GM23338 (cell line): Measurements from ENCODE around the gene CPNE1. TPM values are rescaled to one million over a fixed set of nuclear protein-coding genes. Genes with fewer than 3 reads are reported as not detected.

Experiments used
- ATAC-seq: fragments of 200-7000 bp; cut with Tn5 transposase; 3 replicates; pipeline ENCODE4 v1.9.1; 2020
- DNase-seq: peaks from one replicate; pipeline ENCODE4 v3.0.0-alpha.2; 2015; ENCODE audit warnings: low spot score
- H2AFZ ChIP-seq: fragments of 200-600 bp; sonication (generic); 2 replicates; pipeline ENCODE4 v1.8.0; 2016; ENCODE audit warnings: antibody characterized with exemption, mild to moderate bottlenecking, moderate library complexity
- H3F3A ChIP-seq: fragments of 200-600 bp; sonication (generic); replicated peaks from 2 replicates; pipeline ENCODE4 v1.8.0; 2017; ENCODE audit warnings: antibody characterized with exemption, mixed run types, low read depth
- H3K27ac ChIP-seq: fragments of 200-600 bp; sonication (generic); 2 replicates; pipeline ENCODE4 v1.6.1; 2016; ENCODE audit warnings: low read depth
- H3K27me3 ChIP-seq: fragments of 200-600 bp; sonication (generic); 2 replicates; pipeline ENCODE4 v1.8.0; 2016; ENCODE audit warnings: mild to moderate bottlenecking, mixed run types, moderate library complexity; ENCODE audit not compliant: insufficient read depth
- H3K36me3 ChIP-seq: fragments of 200-600 bp; sonication (generic); 2 replicates; pipeline ENCODE4 v1.8.0; 2016; ENCODE audit warnings: mild to moderate bottlenecking; ENCODE audit not compliant: insufficient read depth
- H3K4me1 ChIP-seq: fragments of 200-600 bp; sonication (generic); 2 replicates; pipeline ENCODE4 v1.8.0; 2016; ENCODE audit warnings: mild to moderate bottlenecking, moderate library complexity; ENCODE audit not compliant: insufficient read depth
- H3K4me2 ChIP-seq: fragments of 200-600 bp; sonication (generic); 2 replicates; pipeline ENCODE4 v1.7.1; 2017; ENCODE audit warnings: mixed run types
- H3K4me3 ChIP-seq: fragments of 200-600 bp; sonication (generic); 2 replicates; pipeline ENCODE4 v1.6.1; 2016; ENCODE audit warnings: mixed run types
- H3K79me2 ChIP-seq: fragments of 200-600 bp; sonication (generic); replicated peaks from 2 replicates; pipeline ENCODE4 v1.8.0; 2017; ENCODE audit warnings: mild to moderate bottlenecking; ENCODE audit not compliant: insufficient read depth
- H3K9me2 ChIP-seq: fragments of 200-600 bp; sonication (generic); 2 replicates; pipeline ENCODE4 v1.8.0; 2017; ENCODE audit not compliant: insufficient read depth
- H4K20me1 ChIP-seq: fragments of 200-600 bp; sonication (generic); replicated peaks from 2 replicates; pipeline ENCODE4 v1.8.0; 2017; ENCODE audit warnings: mild to moderate bottlenecking; ENCODE audit not compliant: insufficient read depth
- H3K27ac Mint-ChIP-seq: 2 replicates; pipeline ENCODE4 v1.8.0; 2020; ENCODE audit warnings: inconsistent platforms, mild to moderate bottlenecking, moderate library complexity, mixed read lengths
- H3K27me3 Mint-ChIP-seq: 3 replicates; pipeline ENCODE4 v1.8.0; 2022; ENCODE audit warnings: low read depth, mild to moderate bottlenecking, moderate library complexity, mixed read lengths, inconsistent platforms; ENCODE audit not compliant: insufficient read depth, poor library complexity
- H3K36me3 Mint-ChIP-seq: 3 replicates; pipeline ENCODE4 v1.8.0; 2021; ENCODE audit warnings: low read depth, mild to moderate bottlenecking, inconsistent platforms, moderate library complexity, mixed read lengths
- H3K4me1 Mint-ChIP-seq: 3 replicates; pipeline ENCODE4 v1.8.0; 2020; ENCODE audit warnings: mild to moderate bottlenecking, inconsistent platforms, mixed read lengths
- H3K4me3 Mint-ChIP-seq: 3 replicates; pipeline ENCODE4 v1.8.0; 2021; ENCODE audit warnings: moderate library complexity, mild to moderate bottlenecking, inconsistent platforms, mixed read lengths
- H3K9me3 Mint-ChIP-seq: 3 replicates; pipeline ENCODE4 v1.8.0; 2020; ENCODE audit warnings: moderate library complexity, mild to moderate bottlenecking, inconsistent platforms, mixed read lengths
- CREB1 ChIP-seq: fragments of 250-450 bp; sonication (Bioruptor Pico); IDR thresholded peaks from 2 replicates; pipeline ENCODE4 v1.5.0; 2020; ENCODE audit warnings: low read depth, mild to moderate bottlenecking, moderate library complexity
- CTCF ChIP-seq, 2 experiments: fragments of 200-600 bp in 1 of 2; sonication (generic) in 1 of 2; conservative IDR thresholded peaks; 2 replicates each; pipeline versions ENCODE4 v1.5.1 to v1.6.1; 2016 to 2017; ENCODE audit warnings: antibody characterized with exemption in 2 of 2, low read depth in 2 of 2, mild to moderate bottlenecking in 2 of 2, moderate library complexity in 1 of 2
- ETS1 ChIP-seq: IDR thresholded peaks from 2 replicates; pipeline ENCODE4 v1.6.1; 2016; ENCODE audit warnings: antibody characterized with exemption
- EZH2 ChIP-seq: fragments of 200-600 bp; sonication (generic); IDR thresholded peaks from one replicate; pipeline ENCODE4 v1.8.0; 2017; ENCODE audit warnings: antibody characterized with exemption, mild to moderate bottlenecking, low read depth; ENCODE audit not compliant: unreplicated experiment
- EZH2phosphoT487 ChIP-seq: fragments of 200-600 bp; sonication (generic); IDR thresholded peaks from one replicate; pipeline ENCODE4 v1.8.1; 2018; ENCODE audit warnings: antibody characterized with exemption; ENCODE audit not compliant: unreplicated experiment
- JUNB ChIP-seq: IDR thresholded peaks from one replicate; pipeline ENCODE4 v1.6.1; 2016; ENCODE audit warnings: antibody characterized with exemption; ENCODE audit not compliant: unreplicated experiment
- NANOG ChIP-seq: IDR thresholded peaks from 2 replicates; pipeline ENCODE4 v1.6.1; 2016; ENCODE audit warnings: antibody characterized with exemption, borderline replicate concordance
- POLR2AphosphoS5 ChIP-seq: IDR thresholded peaks from 2 replicates; pipeline ENCODE4 v1.6.1; 2016; ENCODE audit warnings: antibody characterized with exemption, low read depth
- REST ChIP-seq: IDR thresholded peaks from one replicate; pipeline ENCODE4 v1.6.1; 2018; ENCODE audit warnings: antibody characterized with exemption; ENCODE audit not compliant: unreplicated experiment
- STAT1 ChIP-seq: IDR thresholded peaks from one replicate; pipeline ENCODE4 v1.6.1; 2016; ENCODE audit warnings: antibody characterized with exemption; ENCODE audit not compliant: unreplicated experiment
- ZNF114 ChIP-seq: fragments of 250-450 bp; sonication (Bioruptor Pico); IDR thresholded peaks from 2 replicates; pipeline ENCODE4 v1.5.0; 2020; ENCODE audit warnings: mild to moderate bottlenecking, moderate library complexity
- ZNF331 ChIP-seq: fragments of 250-450 bp; sonication (Bioruptor Pico); IDR thresholded peaks from 2 replicates; pipeline ENCODE4 v1.5.0; 2020; ENCODE audit warnings: low read depth, mild to moderate bottlenecking, moderate library complexity
- ZNF462 ChIP-seq: fragments of 250-450 bp; sonication (Bioruptor Pico); IDR thresholded peaks from 2 replicates; pipeline ENCODE4 v1.5.0; 2020; ENCODE audit warnings: mild to moderate bottlenecking, moderate library complexity
- polyA plus RNA-seq: library from polyadenylated mRNA; unstranded; fragments of >200 nt; fragmentation: Nextera tagmentation; extraction: Ambion mirVana; gene quantifications from 2 replicates; pipeline ENCODE4 v1.2.1, GENCODE V29; 2016
- total RNA-seq: library from RNA; depleted of rRNA; stranded (reverse); fragments of >200 nt; shearing (Covaris generic); gene quantifications from 2 replicates; pipeline ENCODE4 v1.2.3, GENCODE V29; 2014

The CPNE1 gene
- total and polyA plus RNA-seq, 2 experiments from 2014 or later = 189 to 196 TPM

- H3K4me2 ChIP-seq = no peak overlapping the region
- no peaks in the 10 kb centered on the region for H4K20me1 ChIP-seq
- no peak overlapping the region for H3K27ac ChIP-seq
- no peaks in the 10 kb centered on the region for H3K27me3 ChIP-seq
- no peaks in the 10 kb centered on the region; the same call in 2 of the 3 replicates for H3K9me3 Mint-ChIP-seq
- H3K4me3 ChIP-seq = no peak overlapping the region
- peaks cover 6% of the 10 kb centered on the region; the same call in 1 of the 2 replicates for H3K4me1 ChIP-seq
- H2AFZ ChIP-seq = no peak overlapping the region
- H3K27me3 Mint-ChIP-seq = peaks cover 3% of the 10 kb centered on the region
- no peaks in the 10 kb centered on the region for H3K9me2 ChIP-seq
- H3K79me2 ChIP-seq = no peaks in the 10 kb centered on the region
- H3F3A ChIP-seq = 0 out of 2 replicates have a peak, but pooled peaks cover 7% of the 10 kb centered on the region
- H3K27ac Mint-ChIP-seq = no peak overlapping the region
- H3K4me3 Mint-ChIP-seq = no peak overlapping the region
- no peaks in the 10 kb centered on the region for H3K36me3 Mint-ChIP-seq
- DNase-seq = no peak
- H3K36me3 ChIP-seq = no peaks in the 10 kb centered on the region
- ATAC-seq = no peak
- peaks cover 2% of the 10 kb centered on the region; the same call in 2 of the 3 replicates for H3K4me1 Mint-ChIP-seq
- TF ChIP-seq EZH2 = no peak
- TF ChIP-seq POLR2AphosphoS5 = no peak
- TF ChIP-seq REST = no peak
- TF ChIP-seq EZH2phosphoT487 = no peak
- no peak for TF ChIP-seq ZNF462
- TF ChIP-seq ZNF331 (CRISPR knock-in tag) = no peak
- TF ChIP-seq CREB1 (CRISPR knock-in tag) = no peak
- no peak for TF ChIP-seq JUNB
- no peak for TF ChIP-seq ZNF114 (CRISPR knock-in tag)
- no peak for TF ChIP-seq STAT1
- no peak for TF ChIP-seq CTCF (conservative IDR thresholded peaks at IDR 0.05; ENCODE audit: low read depth in 2 of 2)
- TF ChIP-seq ETS1 = no peak
- TF ChIP-seq NANOG = no peak
Measured at GRCh38 chr20:35587436-35587835, 77.3 kb downstream of the CPNE1 start.
